GM19239 (cell line): ENCODE results near the gene RAB7B.

Source experiments
- DNase-seq: peaks from one replicate; pipeline ENCODE4 v3.0.0; 2011; ENCODE audit warnings: low spot score; ENCODE audit not compliant: insufficient read length
- FAIRE-seq: peaks from 2 replicates; lab custom pipeline; 2011; peaks lifted over from hg19 to GRCh38; lab: Jason Lieb, UNC

Gene RAB7B

DNA sequence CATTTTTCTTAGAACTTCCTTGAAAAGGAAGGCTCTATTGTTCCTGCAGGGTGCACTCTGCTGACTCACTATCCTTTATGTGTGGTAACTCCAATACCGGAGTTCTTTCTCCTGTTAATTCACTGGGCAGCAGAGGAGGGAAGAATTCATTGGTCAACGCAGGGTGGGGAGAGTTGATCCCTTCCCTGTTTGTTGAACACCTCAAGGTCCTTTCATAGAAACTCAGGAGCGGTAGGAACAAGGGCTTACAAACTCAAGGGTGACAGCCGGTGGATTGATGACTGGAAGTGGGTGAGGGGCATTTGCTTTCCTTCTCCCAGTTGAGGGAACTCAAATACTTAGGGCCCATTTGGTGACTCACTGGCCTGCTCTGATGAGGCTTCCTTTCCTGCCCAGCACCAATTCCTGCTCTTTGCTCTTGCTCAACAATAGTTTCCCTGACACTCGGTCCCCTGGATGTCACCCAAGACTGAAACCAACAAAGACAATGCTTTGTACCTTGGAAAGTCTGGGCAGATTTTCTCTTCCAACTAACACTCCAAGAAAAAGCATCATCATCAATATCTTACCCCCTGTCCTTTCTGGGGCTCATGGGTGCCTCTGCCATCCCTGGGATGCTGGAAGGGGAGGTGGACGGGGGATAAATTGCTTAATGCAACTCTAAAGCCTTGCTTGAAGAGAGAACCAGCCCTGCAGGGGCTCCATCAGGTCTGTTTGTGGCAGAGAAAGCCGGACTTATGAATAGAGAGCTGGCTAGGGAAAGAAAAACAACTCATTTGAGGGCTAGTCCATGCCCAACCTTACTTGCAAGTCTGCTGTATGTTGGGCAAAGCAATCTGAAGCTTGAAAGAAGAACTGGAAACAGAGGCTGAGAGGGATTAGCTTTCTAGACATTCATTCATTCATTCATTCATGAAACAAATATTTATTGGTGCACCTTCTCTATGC, 69.2 kb downstream of the RAB7B start:
- DNase-seq, result no peak
- FAIRE-seq, result no peak

DNA sequence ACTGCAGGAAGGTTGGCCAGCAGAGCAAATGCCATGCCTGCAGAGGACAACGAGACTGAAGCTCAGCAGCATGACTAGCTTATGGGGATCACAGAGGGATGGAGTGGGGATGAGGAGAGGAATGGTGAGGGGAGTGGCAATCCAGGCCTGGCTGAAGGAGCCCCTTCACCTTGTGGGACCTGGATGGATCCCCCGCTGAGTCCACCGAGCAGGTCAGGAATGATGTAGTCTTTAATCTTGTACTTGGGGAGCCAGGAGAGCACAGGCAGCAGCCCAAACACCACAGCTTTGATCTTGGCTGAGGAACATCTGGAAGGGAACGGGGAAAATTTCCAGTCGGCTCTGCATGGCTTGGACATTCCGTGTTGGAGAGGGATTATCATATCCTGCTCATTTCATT, 70.4 kb downstream of the RAB7B start:
- no peak for DNase-seq
- no peak for FAIRE-seq

DNA sequence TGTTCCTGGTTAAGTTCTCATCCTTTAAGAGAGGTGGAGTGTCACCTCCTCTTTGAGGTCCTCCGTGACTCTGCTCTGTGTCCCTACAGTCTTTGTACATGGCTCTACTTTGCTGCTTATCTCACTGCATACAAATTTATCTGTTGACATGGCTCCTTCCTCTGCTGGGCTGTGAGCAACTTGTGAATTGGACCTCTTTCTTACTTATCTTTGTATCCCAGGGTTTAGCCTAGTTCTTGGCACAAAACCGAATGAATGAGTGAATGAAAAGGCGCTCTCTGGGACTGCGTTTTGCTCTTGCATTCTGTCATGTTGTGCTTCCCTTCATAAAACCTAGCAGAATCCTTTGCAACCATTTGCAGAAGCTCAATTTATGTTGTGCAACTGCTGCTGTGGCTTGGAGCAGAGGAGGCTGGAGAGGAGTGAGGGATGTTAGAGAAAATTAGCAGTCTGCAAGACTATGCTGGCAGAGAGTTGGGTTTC, 72.4 kb downstream of the RAB7B start:
- DNase-seq (no peak), FAIRE-seq (no peak)

DNA sequence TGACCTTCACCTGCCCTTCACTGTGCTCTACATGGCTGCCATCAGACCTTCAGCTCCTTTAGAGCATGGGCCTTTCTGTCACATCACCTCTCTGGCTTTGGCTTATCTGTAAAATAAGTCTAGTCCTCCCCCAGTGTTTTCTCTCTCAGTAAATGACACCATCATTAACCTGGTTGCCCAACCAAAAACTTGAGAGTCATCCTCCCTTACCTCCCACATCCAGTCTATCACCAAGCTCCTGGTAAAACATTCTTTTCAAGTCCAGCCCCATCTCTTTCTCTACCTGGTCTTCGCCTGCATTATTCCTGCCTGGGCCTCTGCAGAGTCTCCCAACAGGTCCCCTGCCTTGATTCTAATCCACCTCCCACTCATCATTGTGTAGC, 73.0 kb downstream of the RAB7B start:
- DNase-seq (no peak), FAIRE-seq (no peak)

DNA sequence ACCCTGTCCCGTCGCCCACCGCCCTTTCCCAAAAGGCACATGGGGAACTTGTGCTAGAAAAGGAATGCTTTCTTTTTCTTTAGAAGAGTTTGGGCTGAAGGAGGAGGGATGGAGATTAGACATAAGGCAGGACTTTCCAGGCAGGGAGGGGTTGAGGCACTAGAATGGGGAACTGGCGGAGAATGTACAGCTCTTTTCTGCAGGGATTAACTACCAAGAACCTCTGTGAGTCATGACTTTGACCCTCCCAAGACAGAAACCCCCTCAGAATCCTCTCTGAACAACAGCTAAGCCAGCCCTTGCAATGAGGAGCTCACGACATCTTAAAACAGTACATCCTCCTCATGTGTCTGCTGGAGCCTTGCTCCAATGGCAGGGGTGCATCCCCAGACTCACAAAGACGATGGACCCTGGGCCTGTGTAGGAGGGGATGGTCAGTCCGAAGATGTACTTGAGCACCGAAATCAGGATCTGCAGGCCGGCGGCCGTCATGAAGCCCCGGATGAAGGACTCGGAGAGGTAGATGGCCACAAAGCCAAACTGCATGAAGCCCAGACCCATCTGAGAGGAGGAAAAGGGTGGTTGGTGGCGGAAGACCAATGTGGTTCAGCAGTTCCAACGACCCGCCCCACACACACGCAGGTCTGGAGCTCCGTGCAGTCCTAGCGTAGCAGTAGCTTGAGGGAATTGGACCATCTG, 73.5 kb downstream of the RAB7B start:
- no peak for DNase-seq
- FAIRE-seq, result no peak

DNA sequence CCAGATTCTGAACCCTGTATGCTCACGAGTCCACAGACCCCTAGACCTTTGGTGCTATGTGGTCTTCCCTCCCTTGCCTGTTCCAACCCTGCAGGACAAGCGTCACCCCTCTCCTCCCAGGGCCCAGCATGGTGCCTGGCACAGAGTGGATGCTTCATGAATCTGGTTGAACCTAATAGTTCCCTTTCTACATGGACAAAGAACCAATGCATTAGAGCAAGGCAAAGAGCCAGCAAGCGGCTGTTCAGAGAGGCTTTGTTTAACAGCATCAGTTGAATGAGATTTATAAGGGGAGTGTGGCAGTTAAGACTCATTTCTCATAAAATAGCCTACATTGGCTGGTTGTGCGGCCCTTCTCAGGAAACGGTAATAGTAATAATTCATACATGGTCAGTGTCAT, 74.9 kb downstream of the RAB7B start:
- no peak for DNase-seq
- no peak for FAIRE-seq

DNA sequence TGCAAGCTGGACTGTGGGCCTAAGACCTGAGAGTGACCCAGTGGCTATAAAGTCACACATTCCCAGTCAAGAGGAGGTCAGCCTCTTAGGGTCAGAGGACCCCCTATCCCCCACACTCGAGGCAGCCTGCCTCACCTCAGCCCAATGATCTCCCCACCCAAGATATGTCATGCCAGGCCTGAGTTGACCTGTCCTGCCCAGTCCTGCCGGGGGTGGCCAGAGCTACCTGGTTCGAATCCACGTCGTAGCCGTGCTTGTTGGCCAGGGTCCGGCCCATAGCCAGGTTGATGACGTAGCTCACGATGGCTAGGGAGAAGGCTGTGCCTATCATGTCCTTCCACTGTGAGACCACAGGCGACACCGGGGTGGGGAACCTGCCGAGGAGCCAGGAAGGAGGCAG, 75.5 kb downstream of the RAB7B start:
- no peak for DNase-seq
- no peak for FAIRE-seq

DNA sequence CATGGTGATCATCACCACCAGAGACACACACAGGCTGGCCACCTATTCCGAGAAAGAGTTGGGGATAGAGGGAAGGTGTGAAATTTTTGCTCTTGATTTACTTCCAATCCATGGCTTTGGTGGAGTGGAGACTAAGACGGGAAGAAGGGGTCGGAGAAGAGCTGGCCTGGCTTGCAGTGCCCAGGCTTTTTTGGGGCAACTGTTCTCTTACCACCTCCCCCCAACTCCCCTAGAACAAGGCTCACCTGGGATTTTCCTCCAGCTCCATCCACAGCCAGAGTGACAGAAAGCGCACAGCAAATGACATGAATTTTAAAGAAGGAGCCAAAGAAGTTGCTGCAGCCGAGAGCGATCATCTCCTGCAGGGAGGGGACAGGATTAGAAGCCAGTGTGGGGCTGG, 75.9 kb downstream of the RAB7B start:
- FAIRE-seq (no peak), DNase-seq (no peak)
